SK-N-SH treated with all-trans-retinoic acid at 6 μM for 48 hours (cell line): ENCODE measurements around the gene CCDC3.

Source experiments
- ATAC-seq: fragments of 200-7000 bp; cut with Tn5 transposase; 3 replicates; pipeline ENCODE4 v1.9.1; 2020; ENCODE audit warnings: mild to moderate bottlenecking, moderate library complexity
- ARNTL ChIP-seq: fragments of 450-650 bp; formaldehyde crosslinking; IDR thresholded peaks from 2 replicates; pipeline ENCODE4 v1.5.0; 2020; ENCODE audit warnings: low read depth, mild to moderate bottlenecking, moderate library complexity, borderline replicate concordance
- BACH2 ChIP-seq: fragments of 250-450 bp; sonication (Bioruptor Pico); IDR thresholded peaks from 2 replicates; pipeline ENCODE4 v1.9.0; 2021; ENCODE audit warnings: mild to moderate bottlenecking, borderline replicate concordance
- CSDC2 ChIP-seq: fragments of 250-450 bp; sonication (Bioruptor Pico); IDR thresholded peaks from 2 replicates; pipeline ENCODE4 v1.5.0; 2020; ENCODE audit warnings: mild to moderate bottlenecking, moderate library complexity
- ESRRG ChIP-seq: fragments of 250-450 bp; sonication (Bioruptor Pico); IDR thresholded peaks from 2 replicates; pipeline ENCODE4 v1.6.1; 2021; ENCODE audit warnings: mild to moderate bottlenecking
- GLIS3 ChIP-seq: fragments of 250-450 bp; sonication (Bioruptor Pico); IDR thresholded peaks from 2 replicates; pipeline ENCODE4 v1.5.0; 2020; ENCODE audit warnings: mild to moderate bottlenecking, moderate library complexity
- ISL1 ChIP-seq: fragments of 250-450 bp; sonication (Bioruptor Pico); IDR thresholded peaks from 2 replicates; pipeline ENCODE4 v2.1.2; 2022; ENCODE audit warnings: mild to moderate bottlenecking, moderate library complexity
- SNAI2 ChIP-seq: fragments of 250-450 bp; sonication (Bioruptor Pico); IDR thresholded peaks from 2 replicates; pipeline ENCODE4 v1.5.0; 2020; ENCODE audit warnings: mild to moderate bottlenecking, moderate library complexity
- TCF4 ChIP-seq: fragments of 250-450 bp; sonication (Bioruptor Pico); IDR thresholded peaks from 2 replicates; pipeline ENCODE4 v1.8.0; 2021; ENCODE audit warnings: mild to moderate bottlenecking, moderate library complexity, borderline replicate concordance
- TOX ChIP-seq: fragments of 250-450 bp; sonication (Bioruptor Pico); IDR thresholded peaks from 2 replicates; pipeline ENCODE4 v1.8.0; 2021; ENCODE audit warnings: mild to moderate bottlenecking, moderate library complexity, borderline replicate concordance
- ZC3H10 ChIP-seq: fragments of 250-450 bp; sonication (Bioruptor Pico); IDR thresholded peaks from 2 replicates; pipeline ENCODE4 v1.5.1; 2021; ENCODE audit warnings: mild to moderate bottlenecking, moderate library complexity
- ZFP3 ChIP-seq: fragments of 250-450 bp; sonication (Bioruptor Pico); IDR thresholded peaks from 2 replicates; pipeline ENCODE4 v1.5.0; 2020; ENCODE audit warnings: mild to moderate bottlenecking, moderate library complexity
- ZFP30 ChIP-seq: fragments of 450-650 bp; formaldehyde crosslinking; IDR thresholded peaks from 2 replicates; pipeline ENCODE4 v1.5.0; 2022; ENCODE audit warnings: mild to moderate bottlenecking, moderate library complexity
- ZNF565 ChIP-seq: fragments of 450-650 bp; formaldehyde crosslinking; conservative IDR thresholded peaks from 2 replicates; pipeline ENCODE4 v1.5.0; 2020; ENCODE audit warnings: low read depth, mild to moderate bottlenecking, moderate library complexity
- ZNF70 ChIP-seq: fragments of 450-650 bp; formaldehyde crosslinking; IDR thresholded peaks from 2 replicates; pipeline ENCODE4 v1.5.0; 2020; ENCODE audit warnings: mild to moderate bottlenecking, moderate library complexity
- ZNF8 ChIP-seq: fragments of 450-650 bp; formaldehyde crosslinking; IDR thresholded peaks from 2 replicates; pipeline ENCODE4 v1.5.0; 2020; ENCODE audit warnings: mild to moderate bottlenecking, moderate library complexity
- TF ChIP-seq, protein P1 (sequence below): fragments of 250-450 bp; sonication (Bioruptor Pico); IDR thresholded peaks from 2 replicates; pipeline ENCODE4 v1.5.1; 2021; ENCODE audit warnings: mild to moderate bottlenecking, moderate library complexity
- TF ChIP-seq, protein P2 (sequence below): fragments of 250-450 bp; sonication (Bioruptor Pico); IDR thresholded peaks from 2 replicates; pipeline ENCODE4 v1.8.0; 2020; ENCODE audit warnings: mild to moderate bottlenecking, moderate library complexity, borderline replicate concordance
- TF ChIP-seq, protein P3 (sequence below): fragments of 250-450 bp; sonication (Bioruptor Pico); IDR thresholded peaks from 2 replicates; pipeline ENCODE4 v1.8.0; 2021; ENCODE audit warnings: low read depth, mild to moderate bottlenecking, moderate library complexity, borderline replicate concordance
- TF ChIP-seq, protein P4 (sequence below): fragments of 250-450 bp; sonication (Bioruptor Pico); IDR thresholded peaks from 2 replicates; pipeline ENCODE4 v1.5.1; 2020; ENCODE audit warnings: low read depth, mild to moderate bottlenecking, moderate library complexity
- TF ChIP-seq, protein P5 (sequence below): fragments of 250-450 bp; sonication (Bioruptor Pico); IDR thresholded peaks from 2 replicates; pipeline ENCODE4 v1.5.0; 2020; ENCODE audit warnings: mild to moderate bottlenecking, moderate library complexity

Gene CCDC3

DNA sequence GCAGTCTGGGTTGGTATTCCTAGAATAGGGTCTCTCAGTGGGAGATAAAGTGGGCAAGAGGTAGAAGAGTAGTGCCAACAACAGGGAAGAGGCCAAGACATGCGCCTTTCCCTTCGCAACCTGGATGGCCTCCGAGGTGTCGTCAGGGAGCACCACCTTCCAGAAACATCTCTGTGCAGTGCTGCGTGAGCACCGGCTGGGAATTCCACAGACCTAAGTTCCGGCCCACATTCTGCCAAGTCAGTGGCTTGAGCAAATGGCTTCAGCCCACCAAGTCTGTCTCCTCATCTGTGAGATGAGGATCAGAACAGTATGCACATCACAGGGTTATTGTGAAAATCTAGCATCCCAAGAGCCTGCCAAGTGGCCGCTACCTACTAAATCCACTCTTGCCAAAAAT is 40.6 kb downstream of the CCDC3 start:
- TF ChIP-seq CSDC2 (CRISPR knock-in tag) (no peak), TCF4 (CRISPR knock-in tag) (no peak), ZFP30 (no peak), ZNF565 (CRISPR knock-in tag) (no peak), BACH2 (CRISPR knock-in tag) (no peak), GLIS3 (CRISPR knock-in tag) (no peak), ZC3H10 (CRISPR knock-in tag) (no peak), ISL1 (no peak), ZNF8 (CRISPR knock-in tag) (no peak), ZFP3 (no peak), SNAI2 (no peak), ARNTL (CRISPR knock-in tag) (no peak), TOX (CRISPR knock-in tag) (no peak), ESRRG (CRISPR knock-in tag) (no peak), ZNF70 (CRISPR knock-in tag) (no peak)
- TF ChIP-seq, protein P1, sequence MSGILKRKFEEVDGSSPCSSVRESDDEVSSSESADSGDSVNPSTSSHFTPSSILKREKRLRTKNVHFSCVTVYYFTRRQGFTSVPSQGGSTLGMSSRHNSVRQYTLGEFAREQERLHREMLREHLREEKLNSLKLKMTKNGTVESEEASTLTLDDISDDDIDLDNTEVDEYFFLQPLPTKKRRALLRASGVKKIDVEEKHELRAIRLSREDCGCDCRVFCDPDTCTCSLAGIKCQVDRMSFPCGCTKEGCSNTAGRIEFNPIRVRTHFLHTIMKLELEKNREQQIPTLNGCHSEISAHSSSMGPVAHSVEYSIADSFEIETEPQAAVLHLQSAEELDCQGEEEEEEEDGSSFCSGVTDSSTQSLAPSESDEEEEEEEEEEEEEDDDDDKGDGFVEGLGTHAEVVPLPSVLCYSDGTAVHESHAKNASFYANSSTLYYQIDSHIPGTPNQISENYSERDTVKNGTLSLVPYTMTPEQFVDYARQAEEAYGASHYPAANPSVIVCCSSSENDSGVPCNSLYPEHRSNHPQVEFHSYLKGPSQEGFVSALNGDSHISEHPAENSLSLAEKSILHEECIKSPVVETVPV (CRISPR knock-in tag): no peak
- TF ChIP-seq, protein P2, sequence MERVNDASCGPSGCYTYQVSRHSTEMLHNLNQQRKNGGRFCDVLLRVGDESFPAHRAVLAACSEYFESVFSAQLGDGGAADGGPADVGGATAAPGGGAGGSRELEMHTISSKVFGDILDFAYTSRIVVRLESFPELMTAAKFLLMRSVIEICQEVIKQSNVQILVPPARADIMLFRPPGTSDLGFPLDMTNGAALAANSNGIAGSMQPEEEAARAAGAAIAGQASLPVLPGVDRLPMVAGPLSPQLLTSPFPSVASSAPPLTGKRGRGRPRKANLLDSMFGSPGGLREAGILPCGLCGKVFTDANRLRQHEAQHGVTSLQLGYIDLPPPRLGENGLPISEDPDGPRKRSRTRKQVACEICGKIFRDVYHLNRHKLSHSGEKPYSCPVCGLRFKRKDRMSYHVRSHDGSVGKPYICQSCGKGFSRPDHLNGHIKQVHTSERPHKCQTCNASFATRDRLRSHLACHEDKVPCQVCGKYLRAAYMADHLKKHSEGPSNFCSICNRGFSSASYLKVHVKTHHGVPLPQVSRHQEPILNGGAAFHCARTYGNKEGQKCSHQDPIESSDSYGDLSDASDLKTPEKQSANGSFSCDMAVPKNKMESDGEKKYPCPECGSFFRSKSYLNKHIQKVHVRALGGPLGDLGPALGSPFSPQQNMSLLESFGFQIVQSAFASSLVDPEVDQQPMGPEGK (CRISPR knock-in tag): no peak
- TF ChIP-seq, protein P3, sequence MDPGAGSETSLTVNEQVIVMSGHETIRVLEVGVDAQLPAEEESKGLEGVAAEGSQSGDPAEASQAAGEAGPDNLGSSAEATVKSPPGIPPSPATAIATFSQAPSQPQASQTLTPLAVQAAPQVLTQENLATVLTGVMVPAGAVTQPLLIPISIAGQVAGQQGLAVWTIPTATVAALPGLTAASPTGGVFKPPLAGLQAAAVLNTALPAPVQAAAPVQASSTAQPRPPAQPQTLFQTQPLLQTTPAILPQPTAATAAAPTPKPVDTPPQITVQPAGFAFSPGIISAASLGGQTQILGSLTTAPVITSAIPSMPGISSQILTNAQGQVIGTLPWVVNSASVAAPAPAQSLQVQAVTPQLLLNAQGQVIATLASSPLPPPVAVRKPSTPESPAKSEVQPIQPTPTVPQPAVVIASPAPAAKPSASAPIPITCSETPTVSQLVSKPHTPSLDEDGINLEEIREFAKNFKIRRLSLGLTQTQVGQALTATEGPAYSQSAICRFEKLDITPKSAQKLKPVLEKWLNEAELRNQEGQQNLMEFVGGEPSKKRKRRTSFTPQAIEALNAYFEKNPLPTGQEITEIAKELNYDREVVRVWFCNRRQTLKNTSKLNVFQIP (CRISPR knock-in tag): no peak
- TF ChIP-seq, protein P4, sequence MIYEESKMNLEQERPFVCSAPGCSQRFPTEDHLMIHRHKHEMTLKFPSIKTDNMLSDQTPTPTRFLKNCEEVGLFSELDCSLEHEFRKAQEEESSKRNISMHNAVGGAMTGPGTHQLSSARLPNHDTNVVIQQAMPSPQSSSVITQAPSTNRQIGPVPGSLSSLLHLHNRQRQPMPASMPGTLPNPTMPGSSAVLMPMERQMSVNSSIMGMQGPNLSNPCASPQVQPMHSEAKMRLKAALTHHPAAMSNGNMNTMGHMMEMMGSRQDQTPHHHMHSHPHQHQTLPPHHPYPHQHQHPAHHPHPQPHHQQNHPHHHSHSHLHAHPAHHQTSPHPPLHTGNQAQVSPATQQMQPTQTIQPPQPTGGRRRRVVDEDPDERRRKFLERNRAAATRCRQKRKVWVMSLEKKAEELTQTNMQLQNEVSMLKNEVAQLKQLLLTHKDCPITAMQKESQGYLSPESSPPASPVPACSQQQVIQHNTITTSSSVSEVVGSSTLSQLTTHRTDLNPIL (CRISPR knock-in tag): no peak
- TF ChIP-seq, protein P5, sequence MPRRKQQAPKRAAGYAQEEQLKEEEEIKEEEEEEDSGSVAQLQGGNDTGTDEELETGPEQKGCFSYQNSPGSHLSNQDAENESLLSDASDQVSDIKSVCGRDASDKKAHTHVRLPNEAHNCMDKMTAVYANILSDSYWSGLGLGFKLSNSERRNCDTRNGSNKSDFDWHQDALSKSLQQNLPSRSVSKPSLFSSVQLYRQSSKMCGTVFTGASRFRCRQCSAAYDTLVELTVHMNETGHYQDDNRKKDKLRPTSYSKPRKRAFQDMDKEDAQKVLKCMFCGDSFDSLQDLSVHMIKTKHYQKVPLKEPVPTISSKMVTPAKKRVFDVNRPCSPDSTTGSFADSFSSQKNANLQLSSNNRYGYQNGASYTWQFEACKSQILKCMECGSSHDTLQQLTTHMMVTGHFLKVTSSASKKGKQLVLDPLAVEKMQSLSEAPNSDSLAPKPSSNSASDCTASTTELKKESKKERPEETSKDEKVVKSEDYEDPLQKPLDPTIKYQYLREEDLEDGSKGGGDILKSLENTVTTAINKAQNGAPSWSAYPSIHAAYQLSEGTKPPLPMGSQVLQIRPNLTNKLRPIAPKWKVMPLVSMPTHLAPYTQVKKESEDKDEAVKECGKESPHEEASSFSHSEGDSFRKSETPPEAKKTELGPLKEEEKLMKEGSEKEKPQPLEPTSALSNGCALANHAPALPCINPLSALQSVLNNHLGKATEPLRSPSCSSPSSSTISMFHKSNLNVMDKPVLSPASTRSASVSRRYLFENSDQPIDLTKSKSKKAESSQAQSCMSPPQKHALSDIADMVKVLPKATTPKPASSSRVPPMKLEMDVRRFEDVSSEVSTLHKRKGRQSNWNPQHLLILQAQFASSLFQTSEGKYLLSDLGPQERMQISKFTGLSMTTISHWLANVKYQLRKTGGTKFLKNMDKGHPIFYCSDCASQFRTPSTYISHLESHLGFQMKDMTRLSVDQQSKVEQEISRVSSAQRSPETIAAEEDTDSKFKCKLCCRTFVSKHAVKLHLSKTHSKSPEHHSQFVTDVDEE (CRISPR knock-in tag): no peak
- ATAC-seq: no peak

DNA sequence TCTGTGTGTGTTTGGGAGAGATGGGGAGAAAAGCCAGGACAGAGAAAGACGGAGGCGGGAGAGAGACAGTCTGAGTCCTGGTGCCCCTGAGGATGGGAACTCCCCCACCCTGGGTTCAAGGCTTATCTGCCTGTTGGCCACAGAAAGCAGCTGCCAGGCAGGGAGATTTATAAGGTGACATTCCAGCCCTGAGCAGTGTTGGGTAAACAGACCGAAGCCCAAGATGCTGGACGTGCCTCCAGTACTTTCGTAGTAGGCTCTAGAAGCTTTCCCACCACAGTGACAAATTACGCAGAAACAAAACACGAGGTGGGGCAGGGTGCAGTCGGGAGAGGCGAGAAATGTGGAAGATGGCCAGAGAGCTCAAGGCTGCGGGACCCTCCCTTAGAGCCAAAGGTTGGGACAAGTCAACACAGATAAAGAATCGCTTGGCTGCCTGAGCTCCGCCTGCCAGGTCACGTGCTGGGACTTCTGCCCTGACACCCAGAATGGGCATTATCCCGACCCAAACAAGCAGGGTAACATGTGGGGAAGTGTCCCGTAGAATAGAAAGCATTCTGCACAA is 41.1 kb downstream of the CCDC3 start:
- no peak for ATAC-seq

More for the DNA sequence above, 41.1 kb downstream of the CCDC3 start:
- TF ChIP-seq ZNF8 (CRISPR knock-in tag) (no peak), ESRRG (CRISPR knock-in tag) (no peak), ZNF565 (CRISPR knock-in tag) (no peak), ZNF70 (CRISPR knock-in tag) (no peak), CSDC2 (CRISPR knock-in tag) (no peak)
- TF ChIP-seq, protein P4 (CRISPR knock-in tag): no peak
